HEK293 (cell line): ENCODE data around the gene BRCA1.

Experiments
- CTCF ChIA-PET: fragments of 350-600 bp; formaldehyde crosslinking; extraction: SDS; loops from one replicate; lab custom pipeline; 2021; ENCODE audit warnings: antibody characterized with exemption; lab: Yijun Ruan, JAX
- POLR2A ChIA-PET: fragments of 300-600 bp; formaldehyde crosslinking; extraction: SDS; loops from one replicate; lab custom pipeline; 2020; ENCODE audit warnings: antibody characterized with exemption, inconsistent platforms; lab: Yijun Ruan, JAX
- H3K27ac ChIP-seq: fragments of 200-500 bp; sonication (Bioruptor generic); 2 replicates; pipeline ENCODE4 v1.5.1; 2014; ENCODE audit warnings: low read depth, low read length, control low read depth, inconsistent platforms; ENCODE audit errors: extremely low read depth
- H3K36me3 ChIP-seq, 2 experiments: fragments of 200-500 bp in 1 of 2; sonication (Bioruptor generic) in 1 of 2; 1 replicate in 1 of 2; 2 replicates in 1 of 2; pipeline ENCODE4 v1.5.1; 2014 to 2017; ENCODE audit warnings: inconsistent platforms in 2 of 2, low read length in 2 of 2; ENCODE audit not compliant: control insufficient read depth in 2 of 2, insufficient read depth in 1 of 2
- H3K4me1 ChIP-seq: fragments of 200-500 bp; sonication (Bioruptor generic); 2 replicates; pipeline ENCODE4 v1.5.1; 2014; ENCODE audit warnings: mild to moderate bottlenecking, low read length, inconsistent platforms; ENCODE audit not compliant: control insufficient read depth, insufficient read depth
- H3K4me3 ChIP-seq: 2 replicates; pipeline ENCODE4 v1.5.1; 2011; ENCODE audit warnings: low read depth, mild to moderate bottlenecking, control low read depth, low read length, moderate library complexity
- H3K9me3 ChIP-seq: fragments of 200-500 bp; sonication (Bioruptor generic); 2 replicates; pipeline ENCODE4 v1.5.1; 2014; ENCODE audit warnings: low read depth, low read length, inconsistent platforms; ENCODE audit not compliant: control insufficient read depth, insufficient read depth
- AEBP2 ChIP-seq: fragments of 450-650 bp; formaldehyde crosslinking; IDR thresholded peaks from 2 replicates; pipeline ENCODE4 v1.5.1; 2016; ENCODE audit warnings: missing biosample characterization, missing genetic modification characterization, borderline replicate concordance
- GLIS2 ChIP-seq: fragments of 450-650 bp; formaldehyde crosslinking; IDR thresholded peaks from 2 replicates; pipeline ENCODE4 v1.5.1; 2016; ENCODE audit warnings: missing biosample characterization, missing genetic modification characterization
- OVOL3 ChIP-seq: fragments of 450-650 bp; formaldehyde crosslinking; IDR thresholded peaks from 2 replicates; pipeline ENCODE4 v1.5.1; 2016; ENCODE audit warnings: missing biosample characterization, missing genetic modification characterization
- PBX3 ChIP-seq: sonication (generic); formaldehyde crosslinking; IDR thresholded peaks from 2 replicates; pipeline ENCODE4 v1.8.1; 2022; ENCODE audit warnings: mild to moderate bottlenecking, moderate library complexity, missing genetic modification reagents
- PRDM4 ChIP-seq: fragments of 450-650 bp; formaldehyde crosslinking; IDR thresholded peaks from 2 replicates; pipeline ENCODE4 v1.5.1; 2017; ENCODE audit warnings: missing biosample characterization, missing genetic modification characterization
- SALL2 ChIP-seq: fragments of 450-650 bp; formaldehyde crosslinking; IDR thresholded peaks from 2 replicates; pipeline ENCODE4 v1.5.0; 2017; ENCODE audit warnings: missing biosample characterization, mild to moderate bottlenecking, missing genetic modification characterization, borderline replicate concordance
- ZNF133 ChIP-seq: fragments of 450-650 bp; formaldehyde crosslinking; IDR thresholded peaks from 2 replicates; pipeline ENCODE4 v1.5.1; 2016; ENCODE audit warnings: missing biosample characterization, missing genetic modification characterization
- ZNF2 ChIP-seq: fragments of 450-650 bp; formaldehyde crosslinking; IDR thresholded peaks from 2 replicates; pipeline ENCODE4 v1.5.1; 2016; ENCODE audit warnings: missing biosample characterization, missing genetic modification characterization
- ZNF24 ChIP-seq: fragments of 450-650 bp; formaldehyde crosslinking; IDR thresholded peaks from 2 replicates; pipeline ENCODE4 v1.5.1; 2016; ENCODE audit warnings: missing biosample characterization, missing genetic modification characterization
- ZNF266 ChIP-seq: fragments of 450-650 bp; formaldehyde crosslinking; IDR thresholded peaks from 2 replicates; pipeline ENCODE4 v1.5.1; 2016; ENCODE audit warnings: missing biosample characterization, missing genetic modification characterization, low read depth
- ZNF280D ChIP-seq: fragments of 450-650 bp; formaldehyde crosslinking; IDR thresholded peaks from 2 replicates; pipeline ENCODE4 v1.5.1; 2016; ENCODE audit warnings: missing biosample characterization, missing genetic modification characterization
- ZNF341 ChIP-seq: fragments of 450-650 bp; formaldehyde crosslinking; IDR thresholded peaks from 2 replicates; pipeline ENCODE4; 2016; ENCODE audit warnings: low read depth, missing biosample characterization, missing genetic modification characterization
- ZNF37A ChIP-seq: fragments of 450-650 bp; IDR thresholded peaks from 2 replicates; pipeline ENCODE4 v1.5.1; 2018; ENCODE audit warnings: missing biosample characterization, missing genetic modification characterization
- ZNF548 ChIP-seq: fragments of 450-650 bp; formaldehyde crosslinking; IDR thresholded peaks from 2 replicates; pipeline ENCODE4 v1.5.1; 2016; ENCODE audit warnings: missing biosample characterization, missing genetic modification characterization
- ZNF658 ChIP-seq: fragments of 450-650 bp; formaldehyde crosslinking; IDR thresholded peaks from 2 replicates; pipeline ENCODE4; 2016; ENCODE audit warnings: missing biosample characterization, missing genetic modification characterization
- ZNF670 ChIP-seq: fragments of 450-650 bp; formaldehyde crosslinking; IDR thresholded peaks from 2 replicates; pipeline ENCODE4 v1.5.1; 2016; ENCODE audit warnings: missing biosample characterization, missing genetic modification characterization, low read depth
- ZNF830 ChIP-seq: fragments of 450-650 bp; IDR thresholded peaks from 2 replicates; pipeline ENCODE4 v1.5.0; 2018; ENCODE audit warnings: missing biosample characterization, missing genetic modification characterization, low read depth, mild to moderate bottlenecking, moderate library complexity

Gene BRCA1

GRCh38 chr17:43043307-43043706 is 81.9 kb downstream of the BRCA1 start:
- CTCF ChIA-PET, result interaction anchor here (0.8 to 1.0 kb wide), 2 partner anchors 9 to 12 kb away, joined by 3 to 5 read pairs; no protein-coding TSS in a partner anchor
- Histone ChIP-seq H3K4me3 (no peak overlapping the region), H3K36me3 (peaks cover 26 to 50% of the 10 kb centered on the region in 2 experiments)
- POLR2A ChIA-PET, result no interaction called here
- TF ChIP-seq PRDM4, result no peak
- TF ChIP-seq, all 188 proteins: peak for 0
- Histone ChIP-seq H3K27ac (no peak overlapping the region), H3K4me1 (no peaks in the 10 kb centered on the region), H3K9me3 (no peaks in the 10 kb centered on the region)

- ChIA-PET CTCF (interaction anchor here (0.6 to 1.1 kb wide), 4 partner anchors 8 to 1124 kb away, joined by 3 read pairs; no protein-coding TSS in a partner anchor), POLR2A (interaction anchor here (0.7 to 1.2 kb wide), 2 partner anchors 44 to 53 kb away, joined by 3 to 4 read pairs; partner anchors contain the start of gene RPL27)
- TF ChIP-seq ZNF341 (tag by site-specific recombination) (no peak), ZNF266 (tag by site-specific recombination) (no peak), PBX3 (no peak), ZNF37A (tag by site-specific recombination) (no peak), OVOL3 (no peak), ZNF24 (tag by site-specific recombination) (no peak), ZNF658 (tag by site-specific recombination) (no peak), ZNF830 (tag by site-specific recombination) (no peak), SALL2 (no peak), ZNF133 (no peak), ZNF2 (no peak), AEBP2 (tag by site-specific recombination) (no peak), ZNF548 (tag by site-specific recombination) (no peak), ZNF670 (tag by site-specific recombination) (no peak), ZNF280D (tag by site-specific recombination) (no peak), GLIS2 (tag by site-specific recombination) (no peak)
- H3K4me1 ChIP-seq, result no peaks in the 10 kb centered on the region
- no peak overlapping the region for H3K4me3 ChIP-seq
- H3K36me3 ChIP-seq, result peaks cover 18 to 46% of the 10 kb centered on the region in 2 experiments
- H3K27ac ChIP-seq, result no peak overlapping the region
- no peaks in the 10 kb centered on the region for H3K9me3 ChIP-seq
These were observed 83.0 kb downstream of the BRCA1 start for GRCh38 chr17:43042025-43042628.
